ENCODE data around the gene RHEB. TPM values are rescaled to one million over a fixed set of nuclear protein-coding genes. Genes with fewer than 3 reads are reported as not detected.

Gene RHEB
- total and polyA plus RNA-seq, 11 donors, result 81.4 to 155 (median 106) TPM

- H3K9me3 ChIP-seq, result no peaks in the 10 kb centered on the region
- DNase-seq, result no peak
- WGBS, 4 donors, result 95 to 98% (median 97%) methylated on average over 15 of the region's 15 CpGs
- intact Hi-C loops (cut with DNase I), result loop anchor here in 1 of 10 donors (5.0 kb wide), 1 partner anchor 39 kb away; no protein-coding TSS in a partner anchor
- H3K4me3 ChIP-seq, result no peak overlapping the region
- H3K4me1 ChIP-seq, result peaks cover 0 to 58% (median 24%) of the 10 kb centered on the region in 12 donors
- ATAC-seq, result no peak
- H3K36me3 ChIP-seq, result no peaks in the 10 kb centered on the region
- peak overlapping the region in 1 of 12 donors; percentile 78 for H3K27ac ChIP-seq
- no peaks in the 10 kb centered on the region for H3K27me3 ChIP-seq
- no peak for TF ChIP-seq CTCF (IDR thresholded peaks at IDR 0.05)
- no peak for TF ChIP-seq POLR2A (IDR thresholded peaks at IDR 0.05)
Observed at GRCh38 chr7:151501676-151502075, 18.0 kb downstream of the RHEB start.

GRCh38 chr7:151498495-151498894, 21.2 kb downstream of the RHEB start:
- DNase-seq (no peak), ATAC-seq (no peak)
- no peak overlapping the region for H3K27ac ChIP-seq
- H3K9me3 ChIP-seq, result no peaks in the 10 kb centered on the region
- H3K36me3 ChIP-seq, result no peaks in the 10 kb centered on the region
- WGBS, 4 donors, result 80 to 89% (median 84%) methylated on average over 5 of the region's 5 CpGs
- H3K27me3 ChIP-seq, result no peaks in the 10 kb centered on the region
- H3K4me3 ChIP-seq, result no peak overlapping the region
- H3K4me1 ChIP-seq, result peaks cover 0 to 63% (median 30%) of the 10 kb centered on the region in 12 donors
- TF ChIP-seq CTCF (IDR thresholded peaks at IDR 0.05) (no peak), POLR2A (IDR thresholded peaks at IDR 0.05) (no peak)
- intact Hi-C loops (cut with DNase I), result no loop called here

GRCh38 chr7:151497306-151497871, 22.3 kb downstream of the RHEB start:
- H3K27ac ChIP-seq, result no peak overlapping the region
- no peaks in the 10 kb centered on the region for H3K36me3 ChIP-seq
- intact Hi-C loops (cut with DNase I), result no loop called here
- no peak for DNase-seq
- H3K4me3 ChIP-seq, result no peak overlapping the region
- H3K9me3 ChIP-seq, result no peaks in the 10 kb centered on the region
- peaks cover 0 to 69% (median 30%) of the 10 kb centered on the region in 12 donors for H3K4me1 ChIP-seq
- TF ChIP-seq CTCF (IDR thresholded peaks at IDR 0.05), result no peak
- TF ChIP-seq POLR2A (IDR thresholded peaks at IDR 0.05), result no peak
- WGBS, 4 donors, result 82 to 87% (median 85%) methylated on average over 10 of the region's 10 CpGs
- ATAC-seq, result peak in 3 of 4 donors; percentile 30 to 70 (median 51)
- no peaks in the 10 kb centered on the region for H3K27me3 ChIP-seq

- TF ChIP-seq POLR2A (IDR thresholded peaks at IDR 0.05) (no peak), CTCF (IDR thresholded peaks at IDR 0.05) (no peak)
- no peak overlapping the region for H3K4me3 ChIP-seq
- 93 to 96% (median 95%) methylated on average over 2 of the region's 2 CpGs for WGBS, 4 donors
- peaks cover 0 to 6% (median 0%) of the 10 kb centered on the region in 9 donors for H3K36me3 ChIP-seq
- H3K27ac ChIP-seq, result no peak overlapping the region
- ATAC-seq, result no peak
- H3K4me1 ChIP-seq, result peaks cover 0 to 74% (median 35%) of the 10 kb centered on the region in 12 donors
- H3K27me3 ChIP-seq, result no peaks in the 10 kb centered on the region
- no peaks in the 10 kb centered on the region for H3K9me3 ChIP-seq
- intact Hi-C loops (cut with DNase I), result no loop called here
- no peak for DNase-seq
Observed at GRCh38 chr7:151495360-151495759, 24.3 kb downstream of the RHEB start.

Measured in heart left ventricle (tissue), 16 donors.